ENCODE results near the gene SYNPO2. TPM values are rescaled to one million over a fixed set of nuclear protein-coding genes. Genes with fewer than 3 reads are reported as not detected.

The SYNPO2 gene
- total RNA-seq, 1 experiment from 2014 or later, result 0.28 TPM

DNA sequence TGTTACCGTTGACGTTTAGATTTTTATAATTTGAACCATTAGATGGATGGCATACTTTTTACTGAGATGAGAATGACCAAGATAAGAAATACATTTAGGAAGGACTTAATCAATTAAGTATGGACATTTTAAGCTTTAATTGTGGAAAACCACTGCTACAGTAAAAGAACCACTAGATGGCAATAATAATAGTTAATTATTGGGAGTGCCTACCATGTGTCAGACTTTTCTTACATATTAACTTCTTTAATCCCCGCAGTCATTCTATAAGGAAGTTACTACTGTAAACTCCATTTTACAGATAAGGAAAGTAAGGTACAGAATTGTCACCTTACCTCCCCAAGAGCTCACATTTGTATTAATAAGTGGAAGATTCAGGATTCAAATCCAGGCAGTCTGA, 198.5 kb downstream of the SYNPO2 start:
- DNase-seq (ENCODE audit: low read depth, low spot score) (no peak), ATAC-seq (no peak)
- Histone ChIP-seq H3K27me3 (ENCODE audit: control insufficient read depth, insufficient read depth, low read length) (0 out of 2 replicates have a peak, but pooled peaks cover 2% of the 10 kb centered on the region), H3K27ac (ENCODE audit: low read length) (no peak overlapping the region), H3K4me1 (ENCODE audit: control insufficient read depth, insufficient read depth, low read length) (no peaks in the 10 kb centered on the region), H3K4me3 (ENCODE audit: low read depth in 2 of 2, low read length in 2 of 2) (no peak overlapping the region), H3K9me3 (ENCODE audit: control insufficient read depth, insufficient read depth, low read depth, low read length) (no peaks in the 10 kb centered on the region), H3K36me3 (ENCODE audit: control insufficient read depth, insufficient read depth, low read length) (no peaks in the 10 kb centered on the region)
- in situ Hi-C loops (cut with HindIII; ENCODE audit: low pct_unique_long_range_greater_than_20kb, low sequenced_read_pairs), result no loop called here
- TF ChIP-seq TCF7L2 (IDR thresholded peaks at IDR 0.05; ENCODE audit: low read depth, low read length) (no peak), POLR2AphosphoS5 (IDR thresholded peaks at IDR 0.05; ENCODE audit: low read depth, low read length) (no peak), SIN3A (IDR thresholded peaks at IDR 0.05; ENCODE audit: borderline replicate concordance, insufficient read depth, low read depth, low read length) (no peak)
- TF ChIP-seq, protein P1, sequence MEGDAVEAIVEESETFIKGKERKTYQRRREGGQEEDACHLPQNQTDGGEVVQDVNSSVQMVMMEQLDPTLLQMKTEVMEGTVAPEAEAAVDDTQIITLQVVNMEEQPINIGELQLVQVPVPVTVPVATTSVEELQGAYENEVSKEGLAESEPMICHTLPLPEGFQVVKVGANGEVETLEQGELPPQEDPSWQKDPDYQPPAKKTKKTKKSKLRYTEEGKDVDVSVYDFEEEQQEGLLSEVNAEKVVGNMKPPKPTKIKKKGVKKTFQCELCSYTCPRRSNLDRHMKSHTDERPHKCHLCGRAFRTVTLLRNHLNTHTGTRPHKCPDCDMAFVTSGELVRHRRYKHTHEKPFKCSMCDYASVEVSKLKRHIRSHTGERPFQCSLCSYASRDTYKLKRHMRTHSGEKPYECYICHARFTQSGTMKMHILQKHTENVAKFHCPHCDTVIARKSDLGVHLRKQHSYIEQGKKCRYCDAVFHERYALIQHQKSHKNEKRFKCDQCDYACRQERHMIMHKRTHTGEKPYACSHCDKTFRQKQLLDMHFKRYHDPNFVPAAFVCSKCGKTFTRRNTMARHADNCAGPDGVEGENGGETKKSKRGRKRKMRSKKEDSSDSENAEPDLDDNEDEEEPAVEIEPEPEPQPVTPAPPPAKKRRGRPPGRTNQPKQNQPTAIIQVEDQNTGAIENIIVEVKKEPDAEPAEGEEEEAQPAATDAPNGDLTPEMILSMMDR (IDR thresholded peaks at IDR 0.05), result no peak; the same call in 1 of the 2 replicates
- TF ChIP-seq, protein P2, sequence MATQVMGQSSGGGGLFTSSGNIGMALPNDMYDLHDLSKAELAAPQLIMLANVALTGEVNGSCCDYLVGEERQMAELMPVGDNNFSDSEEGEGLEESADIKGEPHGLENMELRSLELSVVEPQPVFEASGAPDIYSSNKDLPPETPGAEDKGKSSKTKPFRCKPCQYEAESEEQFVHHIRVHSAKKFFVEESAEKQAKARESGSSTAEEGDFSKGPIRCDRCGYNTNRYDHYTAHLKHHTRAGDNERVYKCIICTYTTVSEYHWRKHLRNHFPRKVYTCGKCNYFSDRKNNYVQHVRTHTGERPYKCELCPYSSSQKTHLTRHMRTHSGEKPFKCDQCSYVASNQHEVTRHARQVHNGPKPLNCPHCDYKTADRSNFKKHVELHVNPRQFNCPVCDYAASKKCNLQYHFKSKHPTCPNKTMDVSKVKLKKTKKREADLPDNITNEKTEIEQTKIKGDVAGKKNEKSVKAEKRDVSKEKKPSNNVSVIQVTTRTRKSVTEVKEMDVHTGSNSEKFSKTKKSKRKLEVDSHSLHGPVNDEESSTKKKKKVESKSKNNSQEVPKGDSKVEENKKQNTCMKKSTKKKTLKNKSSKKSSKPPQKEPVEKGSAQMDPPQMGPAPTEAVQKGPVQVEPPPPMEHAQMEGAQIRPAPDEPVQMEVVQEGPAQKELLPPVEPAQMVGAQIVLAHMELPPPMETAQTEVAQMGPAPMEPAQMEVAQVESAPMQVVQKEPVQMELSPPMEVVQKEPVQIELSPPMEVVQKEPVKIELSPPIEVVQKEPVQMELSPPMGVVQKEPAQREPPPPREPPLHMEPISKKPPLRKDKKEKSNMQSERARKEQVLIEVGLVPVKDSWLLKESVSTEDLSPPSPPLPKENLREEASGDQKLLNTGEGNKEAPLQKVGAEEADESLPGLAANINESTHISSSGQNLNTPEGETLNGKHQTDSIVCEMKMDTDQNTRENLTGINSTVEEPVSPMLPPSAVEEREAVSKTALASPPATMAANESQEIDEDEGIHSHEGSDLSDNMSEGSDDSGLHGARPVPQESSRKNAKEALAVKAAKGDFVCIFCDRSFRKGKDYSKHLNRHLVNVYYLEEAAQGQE (IDR thresholded peaks at IDR 0.05; ENCODE audit: insufficient read depth in 1 of 2, low read depth in 2 of 2, low read length in 1 of 2), result no peak
- intact Hi-C loops (cut with micrococcal nuclease; ENCODE audit: unreplicated experiment), result no loop called here
- ChIA-PET CTCF (interaction anchor here (0.6 kb wide), 1 partner anchor 59 kb away, joined by 3 read pairs; no protein-coding TSS in a partner anchor), POLR2A (no interaction called here)
- BruUV-seq (replicated peaks), result no TSS peak

DNA sequence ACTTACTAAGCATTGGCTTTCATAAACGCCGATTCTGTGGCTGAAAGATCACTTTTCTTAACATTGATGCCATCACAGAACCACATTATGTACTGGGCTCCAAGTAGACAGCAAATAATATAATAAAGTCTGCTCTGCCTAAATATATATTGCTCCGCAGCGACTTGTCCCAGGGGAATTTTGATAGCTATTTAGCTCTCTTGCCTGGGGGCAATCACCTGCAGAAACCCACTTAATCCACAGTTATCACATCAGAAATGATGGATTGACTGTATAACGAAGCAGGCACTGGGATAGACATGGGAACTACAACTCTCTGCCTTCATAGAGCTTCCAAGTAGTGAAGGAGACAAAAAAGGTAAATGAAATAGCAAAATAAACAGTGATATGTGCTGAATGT, 199.0 kb downstream of the SYNPO2 start:
- CTCF ChIA-PET, result interaction anchor here (0.6 kb wide), 1 partner anchor 58 kb away, joined by 3 read pairs; no protein-coding TSS in a partner anchor
- Histone ChIP-seq H3K36me3 (ENCODE audit: control insufficient read depth, insufficient read depth, low read length) (no peaks in the 10 kb centered on the region), H3K27ac (ENCODE audit: low read length) (no peak overlapping the region), H3K4me3 (ENCODE audit: low read depth in 2 of 2, low read length in 2 of 2) (no peak overlapping the region), H3K27me3 (ENCODE audit: control insufficient read depth, insufficient read depth, low read length) (0 out of 2 replicates have a peak, but pooled peaks cover 2% of the 10 kb centered on the region), H3K4me1 (ENCODE audit: control insufficient read depth, insufficient read depth, low read length) (no peaks in the 10 kb centered on the region), H3K9me3 (ENCODE audit: control insufficient read depth, insufficient read depth, low read depth, low read length) (no peaks in the 10 kb centered on the region)
- POLR2A ChIA-PET, result no interaction called here
- no peak for DNase-seq (ENCODE audit: low read depth, low spot score)
- no TSS peak for BruUV-seq (replicated peaks)
- intact Hi-C loops (cut with micrococcal nuclease; ENCODE audit: unreplicated experiment), result no loop called here
- ATAC-seq, result no peak
- TF ChIP-seq POLR2AphosphoS5 (IDR thresholded peaks at IDR 0.05; ENCODE audit: low read depth, low read length) (no peak), TCF7L2 (IDR thresholded peaks at IDR 0.05; ENCODE audit: low read depth, low read length) (no peak), SIN3A (IDR thresholded peaks at IDR 0.05; ENCODE audit: borderline replicate concordance, insufficient read depth, low read depth, low read length) (no peak)
- TF ChIP-seq, protein P2 (IDR thresholded peaks at IDR 0.05; ENCODE audit: insufficient read depth in 1 of 2, low read depth in 2 of 2, low read length in 1 of 2), result no peak
- TF ChIP-seq, protein P1 (IDR thresholded peaks at IDR 0.05), result no peak
- in situ Hi-C loops (cut with HindIII; ENCODE audit: low pct_unique_long_range_greater_than_20kb, low sequenced_read_pairs), result no loop called here
